Right lobe of liver (tissue), 4 donors: Measurements from ENCODE around the gene MARVELD3.
A peak's percentile ranks its signal among the peaks of the same experiment; 100 is the strongest.

Experiments used
- CTCF ChIP-seq, 4 donors: fragments of 200-600 bp in 3 of 4; fragments of 450-650 bp in 1 of 4; IDR thresholded peaks; one replicate each; pipeline versions ENCODE4 v1.5.1 to v1.8.0; 2016 to 2022; ENCODE audit warnings: antibody characterized with exemption in 4 of 4, mild to moderate bottlenecking in 2 of 4
- POLR2A ChIP-seq: fragments of 450-650 bp; IDR thresholded peaks from one replicate; pipeline ENCODE4 v1.6.1; 2017; ENCODE audit warnings: antibody characterized with exemption, mild to moderate bottlenecking
- donor health status: DM: no; HTN: no; CAD: no.
- donor health status: DM: no; HTN: no; CAD: no.
- donor health status: DM: no; HTN: yes; CAD: no.

GRCh38 chr16:71600822-71601221 is 25.2 kb upstream of the MARVELD3 start:
- TF ChIP-seq POLR2A (peak; percentile 29), CTCF (IDR thresholded peaks at IDR 0.05) (peak; percentile 13 to 28 (median 19))
